ENCODE data around the gene MICAL3. TPM values are rescaled to one million over a fixed set of nuclear protein-coding genes. Genes with fewer than 3 reads are reported as not detected.

Gene MICAL3
- total RNA-seq, 4 donors from 2014 or later, result 84.2 to 290 (median 151) TPM

DNA sequence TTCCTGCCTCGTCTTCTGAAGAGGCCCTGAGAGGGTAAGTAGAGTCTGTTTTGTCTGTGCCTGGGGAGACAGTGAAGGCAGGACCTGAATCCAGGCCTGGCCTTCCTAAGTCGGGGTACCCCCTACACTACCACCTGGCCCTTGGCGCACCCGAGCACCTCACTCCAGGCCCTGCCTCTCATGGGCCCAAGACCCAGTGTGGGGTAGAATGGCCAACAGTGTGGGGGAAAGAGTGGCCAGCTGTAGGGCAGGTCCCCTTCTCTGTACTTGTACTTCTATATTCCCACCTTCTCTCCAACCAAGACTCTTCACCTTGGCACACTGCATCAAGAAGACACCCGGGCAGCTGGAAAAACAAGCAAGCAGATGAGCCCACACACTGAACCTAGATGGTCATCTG lies 227.7 kb downstream of the MICAL3 start:
- Histone ChIP-seq H3K4me1 (peaks cover 0 to 5% (median 0%) of the 10 kb centered on the region in 4 donors), H3K9me3 (no peaks in the 10 kb centered on the region), H3K36me3 (no peaks in the 10 kb centered on the region), H3K27ac (no peak overlapping the region), H3K27me3 (no peaks in the 10 kb centered on the region), H3K4me3 (no peak overlapping the region)
- WGBS, 2 donors (ENCODE audit: low coverage in 1 of 2), result 94% methylated on average over 3 of the region's 5 CpGs; no CpG with 5 or more reads in 1 of the 2 donors
- in situ Hi-C loops (cut with MboI; ENCODE audit: low pct_ligation_motif_present in 1 of 4, low pct_unique_long_range_greater_than_20kb in 1 of 4, low sequenced_read_pairs in 3 of 4) (no loop called here), intact Hi-C loops (cut with DNase I; ENCODE audit: low total_unique reads) (no loop called here)
- TF ChIP-seq, protein P1, sequence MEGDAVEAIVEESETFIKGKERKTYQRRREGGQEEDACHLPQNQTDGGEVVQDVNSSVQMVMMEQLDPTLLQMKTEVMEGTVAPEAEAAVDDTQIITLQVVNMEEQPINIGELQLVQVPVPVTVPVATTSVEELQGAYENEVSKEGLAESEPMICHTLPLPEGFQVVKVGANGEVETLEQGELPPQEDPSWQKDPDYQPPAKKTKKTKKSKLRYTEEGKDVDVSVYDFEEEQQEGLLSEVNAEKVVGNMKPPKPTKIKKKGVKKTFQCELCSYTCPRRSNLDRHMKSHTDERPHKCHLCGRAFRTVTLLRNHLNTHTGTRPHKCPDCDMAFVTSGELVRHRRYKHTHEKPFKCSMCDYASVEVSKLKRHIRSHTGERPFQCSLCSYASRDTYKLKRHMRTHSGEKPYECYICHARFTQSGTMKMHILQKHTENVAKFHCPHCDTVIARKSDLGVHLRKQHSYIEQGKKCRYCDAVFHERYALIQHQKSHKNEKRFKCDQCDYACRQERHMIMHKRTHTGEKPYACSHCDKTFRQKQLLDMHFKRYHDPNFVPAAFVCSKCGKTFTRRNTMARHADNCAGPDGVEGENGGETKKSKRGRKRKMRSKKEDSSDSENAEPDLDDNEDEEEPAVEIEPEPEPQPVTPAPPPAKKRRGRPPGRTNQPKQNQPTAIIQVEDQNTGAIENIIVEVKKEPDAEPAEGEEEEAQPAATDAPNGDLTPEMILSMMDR (IDR thresholded peaks at IDR 0.05), result no peak
- TF ChIP-seq POLR2AphosphoS5 (IDR thresholded peaks at IDR 0.05) (no peak), EP300 (IDR thresholded peaks at IDR 0.05; ENCODE audit: low read depth) (no peak)
- no peak for DNase-seq

- intact Hi-C loops (cut with DNase I; ENCODE audit: low total_unique reads), result no loop called here
- Histone ChIP-seq H3K9me3 (no peaks in the 10 kb centered on the region), H3K27ac (no peak overlapping the region), H3K4me3 (no peak overlapping the region), H3K4me1 (peaks cover 0 to 5% (median 0%) of the 10 kb centered on the region in 4 donors), H3K27me3 (no peaks in the 10 kb centered on the region), H3K36me3 (no peaks in the 10 kb centered on the region)
- TF ChIP-seq EP300 (IDR thresholded peaks at IDR 0.05; ENCODE audit: low read depth), result no peak
- no peak for TF ChIP-seq POLR2AphosphoS5 (IDR thresholded peaks at IDR 0.05)
- TF ChIP-seq POLR2A (IDR thresholded peaks at IDR 0.05), result no peak
- TF ChIP-seq, protein P1 (IDR thresholded peaks at IDR 0.05), result no peak
- 86 to 98% methylated on average over 13 to 32 of the region's 32 CpGs for WGBS, 2 donors (ENCODE audit: low coverage in 1 of 2)
- in situ Hi-C loops (cut with MboI; ENCODE audit: low pct_ligation_motif_present in 1 of 4, low pct_unique_long_range_greater_than_20kb in 1 of 4, low sequenced_read_pairs in 3 of 4), result no loop called here
- no peak for DNase-seq
Observed at GRCh38 chr22:17795661-17796548, 228.5 kb downstream of the MICAL3 start.

DNA sequence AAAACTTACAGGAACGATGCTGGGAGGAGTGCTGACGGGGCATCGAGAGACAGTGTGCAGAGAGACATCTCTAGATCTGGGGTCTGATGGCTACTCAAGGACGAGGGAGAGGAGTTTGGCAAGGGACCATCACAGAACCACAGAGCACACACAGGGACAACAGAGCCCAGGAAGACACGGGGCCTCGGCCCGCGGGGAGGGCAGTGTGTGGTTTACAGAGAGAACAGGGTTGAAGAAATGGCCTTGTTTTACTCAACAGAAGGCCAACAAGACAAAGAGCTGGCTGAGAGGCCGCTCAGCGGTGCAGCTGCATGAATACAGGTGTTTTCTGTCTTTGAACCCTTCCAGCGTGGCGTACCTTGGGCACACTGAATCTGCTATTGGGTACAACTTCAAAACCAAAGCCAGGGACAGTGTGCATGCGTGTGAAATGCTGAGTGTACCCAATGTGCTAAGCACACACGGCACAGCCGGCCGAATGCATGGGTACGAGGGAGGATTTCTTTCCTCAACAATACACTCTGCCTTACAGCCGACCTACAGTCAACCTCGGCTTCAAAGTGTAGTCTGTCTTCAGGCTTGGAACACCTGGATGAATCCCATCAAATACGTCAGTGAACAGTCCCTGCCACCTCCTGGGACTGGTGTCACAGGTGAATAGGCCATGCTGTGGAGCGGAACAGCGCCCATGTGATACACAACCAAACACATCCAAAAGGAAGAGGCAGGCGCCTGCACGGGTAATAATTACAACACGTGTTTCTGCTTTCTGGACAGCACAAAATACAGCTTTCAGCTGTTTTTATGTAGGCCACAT lies 229.4 kb downstream of the MICAL3 start:
- Histone ChIP-seq H3K4me3 (no peak overlapping the region), H3K36me3 (no peaks in the 10 kb centered on the region), H3K4me1 (no peaks in the 10 kb centered on the region), H3K27me3 (no peaks in the 10 kb centered on the region), H3K27ac (no peak overlapping the region), H3K9me3 (no peaks in the 10 kb centered on the region)
- intact Hi-C loops (cut with DNase I; ENCODE audit: low total_unique reads) (no loop called here), in situ Hi-C loops (cut with MboI; ENCODE audit: low pct_ligation_motif_present in 1 of 4, low pct_unique_long_range_greater_than_20kb in 1 of 4, low sequenced_read_pairs in 3 of 4) (no loop called here)
- TF ChIP-seq, protein P1 (IDR thresholded peaks at IDR 0.05), result no peak
- TF ChIP-seq EP300 (IDR thresholded peaks at IDR 0.05; ENCODE audit: low read depth) (no peak), POLR2AphosphoS5 (IDR thresholded peaks at IDR 0.05) (no peak), POLR2A (IDR thresholded peaks at IDR 0.05) (no peak)
- DNase-seq, result no peak
- 89 to 90% methylated on average over 11 to 25 of the region's 25 CpGs for WGBS, 2 donors (ENCODE audit: low coverage in 1 of 2)

DNA sequence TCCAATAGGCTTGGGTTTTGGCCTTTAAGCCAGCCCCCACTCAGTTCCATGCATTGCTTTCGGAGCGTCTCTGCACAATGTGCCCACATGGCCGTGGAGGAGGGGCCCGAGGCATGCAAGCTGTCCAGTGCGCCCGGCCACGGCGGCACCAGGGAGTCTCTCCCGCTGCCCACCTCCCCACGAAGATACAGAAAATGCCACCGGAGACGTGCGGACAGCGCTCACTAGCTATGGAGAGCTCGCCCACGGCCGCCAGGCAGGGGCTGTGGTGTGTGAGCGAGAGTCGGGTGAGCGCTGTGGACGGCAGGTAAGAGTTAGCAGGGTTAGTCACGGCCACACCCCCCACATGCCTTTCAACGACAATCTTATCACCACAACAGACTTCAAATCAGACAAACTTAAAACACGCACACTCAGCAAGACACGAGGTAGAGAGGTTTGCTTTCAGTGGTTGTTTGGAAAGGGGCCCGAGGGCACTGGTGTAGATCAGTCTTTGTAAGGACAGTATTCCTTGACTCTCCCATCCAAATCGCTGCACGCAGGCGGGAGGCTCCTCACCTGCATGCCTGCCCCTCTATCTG lies 231.4 kb downstream of the MICAL3 start:
- TF ChIP-seq EP300 (IDR thresholded peaks at IDR 0.05; ENCODE audit: low read depth) (no peak), POLR2A (IDR thresholded peaks at IDR 0.05) (no peak), POLR2AphosphoS5 (IDR thresholded peaks at IDR 0.05) (no peak)
- TF ChIP-seq, protein P1 (IDR thresholded peaks at IDR 0.05), result no peak
- no peak for DNase-seq
- in situ Hi-C loops (cut with MboI; ENCODE audit: low pct_ligation_motif_present in 1 of 4, low pct_unique_long_range_greater_than_20kb in 1 of 4, low sequenced_read_pairs in 3 of 4) (no loop called here), intact Hi-C loops (cut with DNase I; ENCODE audit: low total_unique reads) (no loop called here)
- Histone ChIP-seq H3K36me3 (no peaks in the 10 kb centered on the region), H3K27me3 (no peaks in the 10 kb centered on the region), H3K27ac (no peak overlapping the region), H3K4me1 (no peaks in the 10 kb centered on the region), H3K9me3 (no peaks in the 10 kb centered on the region), H3K4me3 (no peak overlapping the region)
- WGBS, 2 donors (ENCODE audit: low coverage in 1 of 2), result 93% methylated on average over 29 of the region's 29 CpGs; no CpG with 5 or more reads in 1 of the 2 donors
